K562 (cell line): ENCODE measurements around the gene PTPRG. TPM values are rescaled to one million over a fixed set of nuclear protein-coding genes. Genes with fewer than 3 reads are reported as not detected.

Source experiments
- ATAC-seq: fragments of 200-7000 bp; cut with Tn5 transposase; 3 replicates; pipeline ENCODE4 v1.9.1; 2020; ENCODE audit warnings: moderate library complexity
- BruUV-seq: library from RNA; stranded (reverse); fragments of 400-500 nt; replicated peaks from 2 replicates; lab custom pipeline; 2021; lab: Mats Ljungman, UMichigan
- CTCF ChIA-PET: fragments of 300-600 bp; formaldehyde crosslinking; extraction: SDS; loops from one replicate; lab custom pipeline; 2021; ENCODE audit warnings: low intra/inter-chr PET ratio; lab: Yijun Ruan, JAX
- POLR2A ChIA-PET: fragments of 300-600, 350-650 bp; sonication (Branson Sonifier 250); formaldehyde crosslinking; extraction: SDS; loops from one replicate; lab custom pipeline; 2021; ENCODE audit warnings: antibody characterized with exemption, inconsistent platforms; lab: Yijun Ruan, JAX
- DNase-seq, 4 experiments: peaks; one replicate each; pipeline versions ENCODE4 v3.0.0 to v3.0.0-alpha.2; 2011 to 2018; ENCODE audit warnings: low spot score in 3 of 4, mixed read lengths in 3 of 4; ENCODE audit errors: extremely low read depth in 1 of 4
- FAIRE-seq: peaks from 2 replicates; lab custom pipeline; 2011; peaks lifted over from hg19 to GRCh38; lab: Jason Lieb, UNC
- H2AFZ ChIP-seq: 2 replicates; pipeline ENCODE4 v1.6.0; 2011; ENCODE audit warnings: low read depth, low read length, control low read depth, inconsistent platforms
- H3K27ac ChIP-seq: fragments of 200-600 bp; 3 replicates; pipeline ENCODE4 v1.8.0; 2011; ENCODE audit warnings: low read depth, mild to moderate bottlenecking, control low read depth, inconsistent platforms, low read length, moderate library complexity, mixed read lengths; ENCODE audit errors: extremely low read depth
- H3K27me3 ChIP-seq, 2 experiments: fragments of 300-600 bp in 1 of 2; 2 replicates in 1 of 2; 3 replicates in 1 of 2; pipeline versions ENCODE4 v1.6.0 to v1.8.0; 2011; ENCODE audit warnings: inconsistent platforms in 2 of 2, low read length in 2 of 2, mild to moderate bottlenecking in 1 of 2, mixed read lengths in 1 of 2, moderate library complexity in 1 of 2; ENCODE audit not compliant: control insufficient read depth in 2 of 2, insufficient read depth in 2 of 2
- H3K36me3 ChIP-seq: fragments of 300-600 bp; 3 replicates; pipeline ENCODE4 v1.8.0; 2011; ENCODE audit warnings: mild to moderate bottlenecking, low read length, inconsistent platforms; ENCODE audit not compliant: control insufficient read depth, insufficient read depth
- H3K4me1 ChIP-seq, 2 experiments: fragments of 200-600 bp in 1 of 2; replicated peaks in 1 of 2; 2 replicates in 1 of 2; 3 replicates in 1 of 2; pipeline versions ENCODE4 v1.5.1 to v1.8.0; 2011; ENCODE audit warnings: inconsistent platforms in 2 of 2, low read length in 2 of 2, mild to moderate bottlenecking in 1 of 2, mixed read lengths in 1 of 2, moderate library complexity in 1 of 2; ENCODE audit not compliant: control insufficient read depth in 2 of 2, insufficient read depth in 2 of 2
- H3K4me2 ChIP-seq: 2 replicates; pipeline ENCODE4 v1.6.1; 2011; ENCODE audit warnings: low read length, control low read depth, inconsistent platforms, mixed read lengths; ENCODE audit not compliant: insufficient read depth
- H3K4me3 ChIP-seq: fragments of 200-600 bp; sonication (generic), shearing (Covaris generic); 2 replicates; pipeline ENCODE4 v1.5.1; 2016; ENCODE audit warnings: control low read depth, inconsistent platforms
- H3K79me2 ChIP-seq: fragments of 200-600 bp; 3 replicates; pipeline ENCODE4 v1.8.0; 2011; ENCODE audit warnings: low read length, inconsistent platforms; ENCODE audit not compliant: control insufficient read depth, insufficient read depth
- H3K9ac ChIP-seq, 2 experiments: 2 replicates each; pipeline versions ENCODE4 v1.6.0 to v1.6.1; 2011; ENCODE audit warnings: low read depth in 2 of 2, low read length in 2 of 2, control low read depth in 1 of 2, inconsistent platforms in 1 of 2, mild to moderate bottlenecking in 1 of 2, mixed read lengths in 1 of 2; ENCODE audit not compliant: insufficient read depth in 1 of 2
- H3K9me1 ChIP-seq: one replicate; pipeline ENCODE4 v1.6.0; 2011; ENCODE audit warnings: inconsistent platforms, mild to moderate bottlenecking, low read length, moderate library complexity; ENCODE audit not compliant: control insufficient read depth, insufficient read depth
- H3K9me3 ChIP-seq: replicated peaks from 2 replicates; pipeline ENCODE4 v1.5.1; 2011; ENCODE audit warnings: low read depth, low read length, inconsistent platforms; ENCODE audit not compliant: control insufficient read depth, insufficient read depth
- H4K20me1 ChIP-seq: replicated peaks from 2 replicates; pipeline ENCODE4 v1.6.1; 2011; ENCODE audit warnings: low read length, inconsistent platforms, mixed read lengths; ENCODE audit not compliant: control insufficient read depth, insufficient read depth
- CBFB ChIP-seq: sonication (generic); formaldehyde crosslinking; IDR thresholded peaks from 2 replicates; pipeline ENCODE4 v1.4.0; 2020; ENCODE audit warnings: mild to moderate bottlenecking, missing genetic modification reagents
- CC2D1A ChIP-seq: fragments of 450-650 bp; IDR thresholded peaks from 2 replicates; pipeline ENCODE4 v1.6.1; 2017; ENCODE audit warnings: mild to moderate bottlenecking
- ELF2 ChIP-seq: fragments of 250-450 bp; sonication (Bioruptor Pico); IDR thresholded peaks from 2 replicates; pipeline ENCODE4 v1.5.0; 2021; ENCODE audit warnings: mild to moderate bottlenecking
- HMG20B ChIP-seq: fragments of 250-450 bp; sonication (Bioruptor Pico); IDR thresholded peaks from 2 replicates; pipeline ENCODE4 v1.5.0; 2021; ENCODE audit warnings: mild to moderate bottlenecking
- RBM25 ChIP-seq: fragments of 200-400 bp; formaldehyde crosslinking; IDR thresholded peaks from 2 replicates; pipeline ENCODE4 v1.6.1; 2018; ENCODE audit warnings: low read length, low read depth, moderate library complexity; ENCODE audit not compliant: severe bottlenecking
- THRAP3 ChIP-seq: fragments of 450-650 bp; IDR thresholded peaks from 2 replicates; pipeline ENCODE4 v1.6.1; 2016; ENCODE audit warnings: mild to moderate bottlenecking, inconsistent platforms, borderline replicate concordance
- ZNF124 ChIP-seq: sonication (generic); formaldehyde crosslinking; IDR thresholded peaks from 2 replicates; pipeline ENCODE4 v1.8.1; 2022; ENCODE audit warnings: missing genetic modification reagents
- ZNF165 ChIP-seq: fragments of 250-450 bp; sonication (Bioruptor Pico); IDR thresholded peaks from 2 replicates; pipeline ENCODE4 v1.4.0; 2020; ENCODE audit warnings: borderline replicate concordance
- ZNF197 ChIP-seq: fragments of 200-800 bp; sonication (Bioruptor generic); IDR thresholded peaks from 2 replicates; pipeline ENCODE4 v1.6.1; 2016; ENCODE audit warnings: low read depth, missing genetic modification characterization, missing compliant biosample characterization
- ZNF57 ChIP-seq: fragments of 450-650 bp; formaldehyde crosslinking; IDR thresholded peaks from 2 replicates; pipeline ENCODE4 v1.4.0; 2020; ENCODE audit warnings: mild to moderate bottlenecking, moderate library complexity
- ZNF778 ChIP-seq: fragments of 450-650 bp; formaldehyde crosslinking; IDR thresholded peaks from 2 replicates; pipeline ENCODE4 v1.4.0; 2020; ENCODE audit warnings: mild to moderate bottlenecking, moderate library complexity
- WGBS: fragments of 100-300 bp; shearing (Covaris generic); methylation state at CpG from one replicate; pipeline ENCODE4 v1.1.6; 2016; ENCODE audit warnings: low coverage, mixed read lengths; ENCODE audit not compliant: insufficient coverage; ENCODE audit errors: missing lambda C conversion rate; 5-methylcytosine and 5-hydroxymethylcytosine counted together
- in situ Hi-C: fragments of 300-500 bp; cut with MboI; formaldehyde crosslinking; loops from 4 replicates; pipeline ENCODE4 v1.15.0; 2018; ENCODE audit warnings: inconsistent platforms, mixed read lengths
- intact Hi-C: fragments of 100-400 bp; cut with micrococcal nuclease; formaldehyde crosslinking; loops from 2 replicates; pipeline ENCODE4 v1.14.2; 2022
- polyA plus RNA-seq, 8 experiments: library from polyadenylated mRNA; depleted of rRNA in 4 of 8; stranded (reverse) in 5 of 8; unstranded in 3 of 8; fragments of >200 nt; fragmentation: Nextera tagmentation in 2 of 8; fragmentation: Illumina TruSeq in 1 of 8; extraction: Ambion mirVana in 2 of 8; extraction: Trizol in 1 of 8; gene quantifications; 2 replicates each; pipeline versions ENCODE4 v1.2.1 to v1.2.3, GENCODE V29; 2011 to 2014; ENCODE audit warnings: inconsistent platforms in 1 of 8, missing spikeins in 1 of 8
- total RNA-seq, 7 experiments: library from RNA; depleted of rRNA in 6 of 7; stranded (reverse); fragments of >200 nt in 6 of 7; fragmentation: Illumina TruSeq in 2 of 7; extraction: Trizol in 2 of 7; gene quantifications; 2 replicates each; pipeline versions ENCODE4 v1.2.1 to v1.2.3, GENCODE V29; 2011 to 2021; ENCODE audit warnings: low replicate concordance in 1 of 7
- TF ChIP-seq, protein P1 (sequence below): fragments of 250-450 bp; sonication (Bioruptor Pico); IDR thresholded peaks from 2 replicates; pipeline ENCODE4 v1.5.0; 2021; ENCODE audit warnings: mild to moderate bottlenecking, borderline replicate concordance
- TF ChIP-seq, protein P2 (sequence below): sonication (generic); formaldehyde crosslinking; IDR thresholded peaks from 2 replicates; pipeline ENCODE4 v1.8.1; 2022; ENCODE audit warnings: missing genetic modification reagents
- TF ChIP-seq, protein P3 (sequence below): fragments of 250-450 bp; sonication (Bioruptor Pico); IDR thresholded peaks from 2 replicates; pipeline ENCODE4 v1.5.0; 2022; ENCODE audit warnings: mild to moderate bottlenecking

Gene PTPRG
- total and polyA plus RNA-seq, 9 of the 15 experiments (the other 6 are each of a cell fraction or from before 2014, with no cell fraction given) = 0.16 TPM; not detected in 8

DNA sequence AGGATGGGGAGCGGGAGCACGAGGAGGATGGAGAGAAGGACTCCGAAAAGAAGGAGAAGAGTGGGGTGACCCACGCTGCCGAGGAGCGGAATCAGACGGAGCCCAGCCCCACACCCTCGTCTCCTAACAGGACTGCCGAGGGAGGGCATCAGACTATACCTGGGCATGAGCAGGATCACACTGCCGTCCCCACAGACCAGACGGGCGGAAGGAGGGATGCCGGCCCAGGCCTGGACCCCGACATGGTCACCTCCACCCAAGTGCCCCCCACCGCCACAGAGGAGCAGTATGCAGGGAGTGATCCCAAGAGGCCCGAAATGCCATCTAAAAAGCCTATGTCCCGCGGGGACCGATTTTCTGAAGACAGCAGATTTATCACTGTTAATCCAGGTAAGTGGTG lies 642.2 kb downstream of the PTPRG start:
- Histone ChIP-seq H3K9me3 (no peaks in the 10 kb centered on the region), H3K79me2 (no peaks in the 10 kb centered on the region), H3K36me3 (no peaks in the 10 kb centered on the region), H3K9me1 (no peaks in the 10 kb centered on the region), H3K4me2 (no peak overlapping the region), H3K4me1 (no peaks in the 10 kb centered on the region; a peak in 1 of 5 replicates), H3K9ac (no peak overlapping the region), H4K20me1 (no peaks in the 10 kb centered on the region), H3K27me3 (peaks cover 0 to 8% of the 10 kb centered on the region in 2 experiments; a peak in 1 of 5 replicates), H2AFZ (no peak overlapping the region), H3K27ac (no peak overlapping the region), H3K4me3 (no peak overlapping the region)
- no peak for DNase-seq
- in situ Hi-C loops = loop anchor here (10.0 kb wide), 1 partner anchor 361 kb away; no protein-coding TSS in a partner anchor
- no peak for FAIRE-seq
- ChIA-PET POLR2A (no interaction called here), CTCF (no interaction called here)
- TF ChIP-seq ELF2 (no peak), ZNF165 (CRISPR knock-in tag) (no peak), ZNF57 (no peak), HMG20B (CRISPR knock-in tag) (no peak), CC2D1A (no peak), THRAP3 (no peak), ZNF197 (CRISPR knock-in tag) (no peak), ZNF778 (CRISPR knock-in tag) (no peak), ZNF124 (CRISPR knock-in tag) (no peak), CBFB (CRISPR knock-in tag) (no peak), RBM25 (no peak)
- TF ChIP-seq, protein P1, sequence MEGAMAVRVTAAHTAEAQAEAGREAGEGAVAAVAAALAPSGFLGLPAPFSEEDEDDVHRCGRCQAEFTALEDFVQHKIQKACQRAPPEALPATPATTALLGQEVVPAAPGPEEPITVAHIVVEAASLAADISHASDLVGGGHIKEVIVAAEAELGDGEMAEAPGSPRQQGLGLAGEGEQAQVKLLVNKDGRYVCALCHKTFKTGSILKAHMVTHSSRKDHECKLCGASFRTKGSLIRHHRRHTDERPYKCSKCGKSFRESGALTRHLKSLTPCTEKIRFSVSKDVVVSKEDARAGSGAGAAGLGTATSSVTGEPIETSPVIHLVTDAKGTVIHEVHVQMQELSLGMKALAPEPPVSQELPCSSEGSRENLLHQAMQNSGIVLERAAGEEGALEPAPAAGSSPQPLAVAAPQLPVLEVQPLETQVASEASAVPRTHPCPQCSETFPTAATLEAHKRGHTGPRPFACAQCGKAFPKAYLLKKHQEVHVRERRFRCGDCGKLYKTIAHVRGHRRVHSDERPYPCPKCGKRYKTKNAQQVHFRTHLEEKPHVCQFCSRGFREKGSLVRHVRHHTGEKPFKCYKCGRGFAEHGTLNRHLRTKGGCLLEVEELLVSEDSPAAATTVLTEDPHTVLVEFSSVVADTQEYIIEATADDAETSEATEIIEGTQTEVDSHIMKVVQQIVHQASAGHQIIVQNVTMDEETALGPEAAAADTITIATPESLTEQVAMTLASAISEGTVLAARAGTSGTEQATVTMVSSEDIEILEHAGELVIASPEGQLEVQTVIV = no peak
- TF ChIP-seq, protein P2, sequence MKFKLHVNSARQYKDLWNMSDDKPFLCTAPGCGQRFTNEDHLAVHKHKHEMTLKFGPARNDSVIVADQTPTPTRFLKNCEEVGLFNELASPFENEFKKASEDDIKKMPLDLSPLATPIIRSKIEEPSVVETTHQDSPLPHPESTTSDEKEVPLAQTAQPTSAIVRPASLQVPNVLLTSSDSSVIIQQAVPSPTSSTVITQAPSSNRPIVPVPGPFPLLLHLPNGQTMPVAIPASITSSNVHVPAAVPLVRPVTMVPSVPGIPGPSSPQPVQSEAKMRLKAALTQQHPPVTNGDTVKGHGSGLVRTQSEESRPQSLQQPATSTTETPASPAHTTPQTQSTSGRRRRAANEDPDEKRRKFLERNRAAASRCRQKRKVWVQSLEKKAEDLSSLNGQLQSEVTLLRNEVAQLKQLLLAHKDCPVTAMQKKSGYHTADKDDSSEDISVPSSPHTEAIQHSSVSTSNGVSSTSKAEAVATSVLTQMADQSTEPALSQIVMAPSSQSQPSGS (CRISPR knock-in tag) = no peak
- TF ChIP-seq, protein P3, sequence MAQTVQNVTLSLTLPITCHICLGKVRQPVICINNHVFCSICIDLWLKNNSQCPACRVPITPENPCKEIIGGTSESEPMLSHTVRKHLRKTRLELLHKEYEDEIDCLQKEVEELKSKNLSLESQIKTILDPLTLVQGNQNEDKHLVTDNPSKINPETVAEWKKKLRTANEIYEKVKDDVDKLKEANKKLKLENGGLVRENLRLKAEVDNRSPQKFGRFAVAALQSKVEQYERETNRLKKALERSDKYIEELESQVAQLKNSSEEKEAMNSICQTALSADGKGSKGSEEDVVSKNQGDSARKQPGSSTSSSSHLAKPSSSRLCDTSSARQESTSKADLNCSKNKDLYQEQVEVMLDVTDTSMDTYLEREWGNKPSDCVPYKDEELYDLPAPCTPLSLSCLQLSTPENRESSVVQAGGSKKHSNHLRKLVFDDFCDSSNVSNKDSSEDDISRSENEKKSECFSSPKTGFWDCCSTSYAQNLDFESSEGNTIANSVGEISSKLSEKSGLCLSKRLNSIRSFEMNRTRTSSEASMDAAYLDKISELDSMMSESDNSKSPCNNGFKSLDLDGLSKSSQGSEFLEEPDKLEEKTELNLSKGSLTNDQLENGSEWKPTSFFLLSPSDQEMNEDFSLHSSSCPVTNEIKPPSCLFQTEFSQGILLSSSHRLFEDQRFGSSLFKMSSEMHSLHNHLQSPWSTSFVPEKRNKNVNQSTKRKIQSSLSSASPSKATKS (CRISPR knock-in tag) = no peak
- WGBS = 1% methylated on average over 11 of the region's 19 CpGs
- intact Hi-C loops = no loop called here
- ATAC-seq = no peak
- no TSS peak for BruUV-seq
